Measurements from ENCODE around the gene CXorf38.

The CXorf38 gene

GRCh38 chrX:40580537-40581335 is 66.6 kb downstream of the CXorf38 start, which contains the start of gene ATP6AP2:
ATP6AP2 (plus strand) TSS chrX:40580970; CDS start chrX:40581066, 96 bp downstream.
- no peak for TF ChIP-seq CTCF (conservative IDR thresholded peaks at IDR 0.05; ENCODE audit: low read length)
- H3K4me3 ChIP-seq (ENCODE audit: low read length) = peak within 1 kb of the TSS; percentile 84
- peak; percentile 90 for DNase-seq (ENCODE audit: low read depth)

- DNase-seq (ENCODE audit: low read depth) = no peak
- H3K4me3 ChIP-seq (ENCODE audit: low read length) = peak overlapping the region; percentile 84
- TF ChIP-seq CTCF (conservative IDR thresholded peaks at IDR 0.05; ENCODE audit: low read length) = no peak
Measured at GRCh38 chrX:40579900-40580536, 67.3 kb downstream of the CXorf38 start.

GRCh38 chrX:40579141-40579540 is 68.2 kb downstream of the CXorf38 start:
- H3K4me3 ChIP-seq (ENCODE audit: low read length) = no peak overlapping the region
- no peak for TF ChIP-seq CTCF (conservative IDR thresholded peaks at IDR 0.05; ENCODE audit: low read length)
- DNase-seq (ENCODE audit: low read depth) = no peak

GRCh38 chrX:40578039-40578695 is 69.2 kb downstream of the CXorf38 start:
- DNase-seq (ENCODE audit: low read depth) = no peak
- H3K4me3 ChIP-seq (ENCODE audit: low read length) = no peak overlapping the region

More at GRCh38 chrX:40578039-40578695, 69.2 kb downstream of the CXorf38 start:
- TF ChIP-seq CTCF (conservative IDR thresholded peaks at IDR 0.05; ENCODE audit: low read length) = no peak
